ACC112 (cell line): ENCODE measurements around the gene LUC7L3.
"Not testable (repeated sequence)": the region's sequence is repeated elsewhere in the genome, so short reads cannot be mapped to it uniquely, and the experiment has no call there.

Experiments
- H2AFZ ChIP-seq: fragments of 200-600 bp; sonication (generic); one replicate; pipeline ENCODE4 v1.6.0; 2017; ENCODE audit warnings: antibody characterized with exemption, low read length; ENCODE audit not compliant: unreplicated experiment
- H3K27ac ChIP-seq: fragments of 200-600 bp; sonication (generic); 2 replicates; pipeline ENCODE4 v1.5.1; 2014; ENCODE audit warnings: low read depth, mild to moderate bottlenecking, antibody characterized with exemption, low read length, moderate library complexity
- H3K27me3 ChIP-seq: fragments of 200-600 bp; sonication (generic); 2 replicates; pipeline ENCODE4 v1.6.1; 2014; ENCODE audit warnings: mild to moderate bottlenecking, antibody characterized with exemption, low read length, moderate library complexity, mixed read lengths; ENCODE audit not compliant: insufficient read depth
- H3K36me3 ChIP-seq: fragments of 200-600 bp; sonication (generic); 2 replicates; pipeline ENCODE4 v1.6.1; 2016; ENCODE audit warnings: mild to moderate bottlenecking, antibody characterized with exemption, low read length, moderate library complexity, mixed read lengths; ENCODE audit not compliant: insufficient read depth
- H3K4me1 ChIP-seq: fragments of 200-600 bp; sonication (generic); one replicate; pipeline ENCODE4 v1.6.1; 2016; ENCODE audit warnings: low read length, mixed read lengths; ENCODE audit not compliant: insufficient read depth, unreplicated experiment, control insufficient read depth
- H3K4me3 ChIP-seq: fragments of 200-600 bp; sonication (generic); 2 replicates; pipeline ENCODE4 v1.5.1; 2014; ENCODE audit warnings: mild to moderate bottlenecking, low read depth, low read length
- H3K79me2 ChIP-seq: fragments of 200-600 bp; sonication (generic); one replicate; pipeline ENCODE4 v1.6.0; 2016; ENCODE audit warnings: low read length; ENCODE audit not compliant: control insufficient read depth, unreplicated experiment, insufficient read depth

Gene LUC7L3

GRCh38 chr17:50804749-50805475, 85.5 kb downstream of the LUC7L3 start:
- H3K4me1 ChIP-seq, H3K27me3 ChIP-seq, H3K79me2 ChIP-seq, H3K4me3 ChIP-seq, H3K36me3 ChIP-seq, H2AFZ ChIP-seq, H3K27ac ChIP-seq: not testable (repeated sequence)

DNA sequence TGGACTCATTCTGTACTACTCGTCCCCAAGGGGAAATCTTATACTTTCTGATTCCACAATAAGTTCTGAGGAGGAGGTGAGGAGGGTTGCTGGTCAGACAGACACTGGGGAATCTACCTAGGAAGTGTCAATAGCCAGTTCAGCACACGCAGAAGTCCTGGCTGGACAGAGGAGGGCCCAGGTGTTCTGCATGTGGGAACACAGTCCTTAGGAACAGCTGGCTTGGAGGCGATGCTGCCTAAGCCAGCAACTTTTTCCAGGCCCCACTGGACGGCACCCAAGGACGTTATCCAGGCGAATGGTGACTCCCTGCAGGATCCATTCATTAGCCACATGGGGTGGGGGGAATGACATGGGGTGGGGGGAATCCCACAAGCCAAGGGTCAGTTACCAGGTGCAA, 86.1 kb downstream of the LUC7L3 start:
- no peak overlapping the region for H3K4me3 ChIP-seq
- H3K27ac ChIP-seq = no peak overlapping the region
- H3K4me1 ChIP-seq = peaks cover 4% of the 10 kb centered on the region

More for the DNA sequence above, 86.1 kb downstream of the LUC7L3 start:
- Histone ChIP-seq H3K27me3 (no peaks in the 10 kb centered on the region), H3K79me2 (no peaks in the 10 kb centered on the region), H2AFZ (no peak overlapping the region), H3K36me3 (no peaks in the 10 kb centered on the region)
